Trophoblast cell (in vitro differentiated cells and primary cell): ENCODE measurements around the gene ZBTB25.
A peak's percentile ranks its signal among the peaks of the same experiment; 100 is the strongest.

Experiments used
- DNase-seq, 2 donors: peaks; one replicate each; pipeline ENCODE4 v3.0.0-alpha.2; 2016
- H2AFZ ChIP-seq: 2 replicates; pipeline ENCODE4 v1.6.1; 2013; ENCODE audit warnings: low read length, moderate library complexity, mild to moderate bottlenecking; ENCODE audit not compliant: insufficient read depth, poor library complexity
- H2AK5ac ChIP-seq: 2 replicates; pipeline ENCODE4 v1.6.1; 2013; ENCODE audit warnings: mild to moderate bottlenecking, low read length
- H2BK120ac ChIP-seq: 2 replicates; pipeline ENCODE4 v1.6.1; 2013; ENCODE audit warnings: low read length, mild to moderate bottlenecking, moderate library complexity; ENCODE audit not compliant: insufficient read depth, poor library complexity
- H2BK12ac ChIP-seq: 2 replicates; pipeline ENCODE4 v1.6.1; 2013; ENCODE audit warnings: mild to moderate bottlenecking, low read length, moderate library complexity
- H2BK5ac ChIP-seq: 2 replicates; pipeline ENCODE4 v1.6.1; 2013; ENCODE audit warnings: low read length, low read depth, moderate library complexity, mild to moderate bottlenecking; ENCODE audit not compliant: poor library complexity
- H3K14ac ChIP-seq: 2 replicates; pipeline ENCODE4 v1.6.1; 2013; ENCODE audit warnings: mild to moderate bottlenecking, low read length
- H3K18ac ChIP-seq: 2 replicates; pipeline ENCODE4 v1.6.1; 2013; ENCODE audit warnings: mild to moderate bottlenecking, low read length
- H3K23ac ChIP-seq: 2 replicates; pipeline ENCODE4 v1.6.1; 2013; ENCODE audit warnings: low read length
- H3K27ac ChIP-seq: 2 replicates; pipeline ENCODE4 v1.5.1; 2013; ENCODE audit warnings: low read depth, mild to moderate bottlenecking, inconsistent platforms, low read length, moderate library complexity
- H3K27me3 ChIP-seq: 2 replicates; pipeline ENCODE4 v1.6.1; 2013; ENCODE audit warnings: inconsistent platforms, mild to moderate bottlenecking, low read length, moderate library complexity; ENCODE audit not compliant: insufficient read depth
- H3K36me3 ChIP-seq, 2 experiments: 1 replicate in 1 of 2; 2 replicates in 1 of 2; pipeline ENCODE4 v1.6.1; 2013; ENCODE audit warnings: low read length in 2 of 2, mild to moderate bottlenecking in 2 of 2, moderate library complexity in 1 of 2; ENCODE audit not compliant: insufficient read depth in 2 of 2, control insufficient read depth in 1 of 2
- H3K4ac ChIP-seq: 2 replicates; pipeline ENCODE4 v1.6.1; 2013; ENCODE audit warnings: low read depth, mild to moderate bottlenecking, low read length, moderate library complexity
- H3K4me1 ChIP-seq, 2 experiments: 1 replicate in 1 of 2; 2 replicates in 1 of 2; pipeline ENCODE4 v1.6.1; 2013; ENCODE audit warnings: low read length in 2 of 2, mild to moderate bottlenecking in 2 of 2, moderate library complexity in 1 of 2; ENCODE audit not compliant: insufficient read depth in 2 of 2, control insufficient read depth in 1 of 2
- H3K4me2 ChIP-seq: 2 replicates; pipeline ENCODE4 v1.6.1; 2013; ENCODE audit warnings: inconsistent platforms, mild to moderate bottlenecking, low read length, moderate library complexity
- H3K4me3 ChIP-seq: 2 replicates; pipeline ENCODE4 v1.5.1; 2013; ENCODE audit warnings: mild to moderate bottlenecking, low read depth, low read length, inconsistent platforms
- H3K79me1 ChIP-seq: one replicate; pipeline ENCODE4 v1.6.1; 2013; ENCODE audit warnings: low read length
- H3K79me2 ChIP-seq: 2 replicates; pipeline ENCODE4 v1.6.1; 2013; ENCODE audit warnings: low read length, mild to moderate bottlenecking; ENCODE audit not compliant: control insufficient read depth, insufficient read depth, poor library complexity
- H3K9ac ChIP-seq: 2 replicates; pipeline ENCODE4 v1.6.1; 2013; ENCODE audit warnings: mild to moderate bottlenecking, low read length
- H3K9me3 ChIP-seq: 2 replicates; pipeline ENCODE4 v1.6.1; 2013; ENCODE audit warnings: low read depth, mild to moderate bottlenecking, control low read depth, inconsistent platforms, low read length; ENCODE audit not compliant: insufficient read depth
- H4K12ac ChIP-seq: 2 replicates; pipeline ENCODE4 v1.6.1; 2013; ENCODE audit warnings: low read depth, mild to moderate bottlenecking, low read length, moderate library complexity
- H4K8ac ChIP-seq: 2 replicates; pipeline ENCODE4 v1.6.1; 2013; ENCODE audit warnings: low read depth, mild to moderate bottlenecking, low read length, moderate library complexity
- H4K91ac ChIP-seq: one replicate; pipeline ENCODE4 v1.6.1; 2013; ENCODE audit warnings: low read depth, mild to moderate bottlenecking, low read length, moderate library complexity
- WGBS: extraction: QIAGEN DNeasy Blood & Tissue Kit; methylation state at CpG from one replicate; pipeline ENCODE4 v1.1.7; 2013; ENCODE audit warnings: missing lambda C conversion rate; ENCODE audit not compliant: insufficient read length, insufficient coverage; ENCODE audit errors: extremely low coverage; 5-methylcytosine and 5-hydroxymethylcytosine counted together

ZBTB25 gene

GRCh38 chr14:64423987-64424386, 79.7 kb downstream of the ZBTB25 start:
- H4K91ac ChIP-seq = no peak overlapping the region
- H3K18ac ChIP-seq = no peak overlapping the region
- H2BK12ac ChIP-seq = no peak overlapping the region
- H3K23ac ChIP-seq = no peak overlapping the region
- H3K4me1 ChIP-seq = peaks cover 2 to 3% of the 10 kb centered on the region in 2 experiments
- H3K9me3 ChIP-seq = no peaks in the 10 kb centered on the region
- no peaks in the 10 kb centered on the region for H3K79me2 ChIP-seq
- no peak overlapping the region for H2AFZ ChIP-seq
- peaks cover 13 to 22% of the 10 kb centered on the region in 2 experiments for H3K36me3 ChIP-seq
- H3K79me1 ChIP-seq = no peaks in the 10 kb centered on the region
- no peak overlapping the region for H3K14ac ChIP-seq
- no peak overlapping the region for H2AK5ac ChIP-seq
- no peak overlapping the region for H2BK120ac ChIP-seq
- H3K4ac ChIP-seq = no peak overlapping the region
- H3K4me3 ChIP-seq = no peak overlapping the region
- WGBS = no CpG with 5 or more reads among the region's 6 CpGs
- no peak overlapping the region for H3K27ac ChIP-seq
- DNase-seq = no peak
- H4K8ac ChIP-seq = no peak overlapping the region
- no peaks in the 10 kb centered on the region for H3K27me3 ChIP-seq
- no peak overlapping the region for H2BK5ac ChIP-seq
- no peak overlapping the region for H3K9ac ChIP-seq
- no peak overlapping the region for H4K12ac ChIP-seq
- H3K4me2 ChIP-seq = no peak overlapping the region

- Histone ChIP-seq H2BK12ac (no peak overlapping the region), H3K79me1 (no peaks in the 10 kb centered on the region), H3K4ac (no peak overlapping the region), H3K4me2 (no peak overlapping the region), H3K4me1 (peaks cover 2 to 3% of the 10 kb centered on the region in 2 experiments), H3K14ac (no peak overlapping the region), H4K91ac (no peak overlapping the region), H3K4me3 (no peak overlapping the region), H3K27ac (no peak overlapping the region), H3K18ac (no peak overlapping the region), H2BK5ac (no peak overlapping the region), H3K79me2 (no peaks in the 10 kb centered on the region), H2AK5ac (no peak overlapping the region), H3K23ac (peak overlapping the region; percentile 17), H3K27me3 (no peaks in the 10 kb centered on the region), H2BK120ac (no peak overlapping the region), H3K9me3 (no peaks in the 10 kb centered on the region), H4K12ac (no peak overlapping the region), H3K9ac (no peak overlapping the region), H4K8ac (no peak overlapping the region), H3K36me3 (peaks cover 19 to 25% of the 10 kb centered on the region in 2 experiments), H2AFZ (no peak overlapping the region)
- no peak for DNase-seq
- no CpG with 5 or more reads among the region's 7 CpGs for WGBS
These were observed 80.9 kb downstream of the ZBTB25 start for GRCh38 chr14:64422756-64423155.

- no peak overlapping the region for H3K4ac ChIP-seq
- DNase-seq = no peak
- no peak overlapping the region for H4K91ac ChIP-seq
- no peak overlapping the region for H4K12ac ChIP-seq
- H3K23ac ChIP-seq = no peak overlapping the region
- no peak overlapping the region for H2BK12ac ChIP-seq
- WGBS = no CpG with 5 or more reads among the region's 1 CpG
- H3K9me3 ChIP-seq = no peaks in the 10 kb centered on the region
- H3K27me3 ChIP-seq = no peaks in the 10 kb centered on the region
- no peak overlapping the region for H2AK5ac ChIP-seq
- peaks cover 18 to 24% of the 10 kb centered on the region in 2 experiments for H3K36me3 ChIP-seq
- H2BK5ac ChIP-seq = no peak overlapping the region
- no peak overlapping the region for H3K27ac ChIP-seq
- H2AFZ ChIP-seq = no peak overlapping the region
- no peaks in the 10 kb centered on the region for H3K79me2 ChIP-seq
- H4K8ac ChIP-seq = no peak overlapping the region
- no peak overlapping the region for H3K4me2 ChIP-seq
- H3K18ac ChIP-seq = no peak overlapping the region
- no peak overlapping the region for H3K9ac ChIP-seq
- H3K4me3 ChIP-seq = no peak overlapping the region
- H2BK120ac ChIP-seq = no peak overlapping the region
- H3K4me1 ChIP-seq = peaks cover 2 to 3% of the 10 kb centered on the region in 2 experiments
- no peaks in the 10 kb centered on the region for H3K79me1 ChIP-seq
- no peak overlapping the region for H3K14ac ChIP-seq
These were observed 81.6 kb downstream of the ZBTB25 start for GRCh38 chr14:64422005-64422404.

- peak in 1 of 2 donors; percentile 35 for DNase-seq
- Histone ChIP-seq H3K9me3 (no peaks in the 10 kb centered on the region), H3K9ac (no peak overlapping the region), H2AK5ac (no peak overlapping the region), H4K91ac (no peak overlapping the region), H4K12ac (no peak overlapping the region), H3K23ac (no peak overlapping the region), H3K18ac (no peak overlapping the region), H3K4me2 (no peak overlapping the region), H3K36me3 (peaks cover 14 to 21% of the 10 kb centered on the region in 2 experiments), H3K27me3 (no peaks in the 10 kb centered on the region), H2BK5ac (no peak overlapping the region), H3K4me3 (no peak overlapping the region), H3K4me1 (peaks cover 2 to 3% of the 10 kb centered on the region in 2 experiments), H3K79me2 (no peaks in the 10 kb centered on the region), H2BK120ac (no peak overlapping the region), H3K4ac (no peak overlapping the region), H2AFZ (no peak overlapping the region), H3K79me1 (no peaks in the 10 kb centered on the region), H3K27ac (no peak overlapping the region), H2BK12ac (no peak overlapping the region), H3K14ac (no peak overlapping the region), H4K8ac (no peak overlapping the region)
- WGBS = no CpG with 5 or more reads among the region's 8 CpGs
These were observed 82.5 kb downstream of the ZBTB25 start for GRCh38 chr14:64421166-64421565.
